GM15510 (cell line): ENCODE results near the gene TNFAIP8L2.
A peak's percentile ranks its signal among the peaks of the same experiment; 100 is the strongest.

Experiments
- POLR2A ChIP-seq: IDR thresholded peaks from 3 replicates; pipeline ENCODE4 v1.6.1; 2011; ENCODE audit warnings: borderline replicate concordance; ENCODE audit not compliant: insufficient read length; ENCODE audit errors: extremely low read depth

TNFAIP8L2 gene

GRCh38 chr1:151165738-151166504 is 9.5 kb downstream of the TNFAIP8L2 start, which contains the start of the genes LYSMD1 and SCNM1:
Gene LYSMD1, minus strand, starts transcription at chr1:151165902. Its CDS starts 644 bp downstream, at chr1:151165258.
Gene SCNM1, plus strand, starts transcription at chr1:151166144. Its CDS starts 9 bp downstream, at chr1:151166153.
- TF ChIP-seq POLR2A: peak; percentile 59

GRCh38 chr1:151166505-151166956 is 10.1 kb downstream of the TNFAIP8L2 start:
- TF ChIP-seq POLR2A: no peak

GRCh38 chr1:151167116-151167515 is 10.7 kb downstream of the TNFAIP8L2 start:
- no peak for TF ChIP-seq POLR2A

- TF ChIP-seq POLR2A: no peak
Observed at GRCh38 chr1:151171190-151171589, 14.7 kb downstream of the TNFAIP8L2 start.

- no peak for TF ChIP-seq POLR2A
Observed at GRCh38 chr1:151175041-151175741, 18.7 kb downstream of the TNFAIP8L2 start.

GRCh38 chr1:151175863-151176262 is 19.4 kb downstream of the TNFAIP8L2 start, which contains the start of gene TMOD4:
Gene TMOD4, minus strand, starts transcription at chr1:151175981. Its CDS starts 1,106 bp downstream, at chr1:151174875.
- no peak for TF ChIP-seq POLR2A

GRCh38 chr1:151176514-151177045 is 20.1 kb downstream of the TNFAIP8L2 start:
- no peak for TF ChIP-seq POLR2A

GRCh38 chr1:151184211-151184610 is 27.8 kb downstream of the TNFAIP8L2 start:
- TF ChIP-seq POLR2A: no peak

GRCh38 chr1:151187205-151187604 is 30.8 kb downstream of the TNFAIP8L2 start:
- TF ChIP-seq POLR2A: no peak

GRCh38 chr1:151189637-151190445 is 33.4 kb downstream of the TNFAIP8L2 start, which contains the start of gene VPS72:
Gene VPS72, minus strand, starts transcription at chr1:151190197. Its CDS starts 76 bp downstream, at chr1:151190121.
- TF ChIP-seq POLR2A: peak; percentile 89

GRCh38 chr1:151192047-151192446 is 35.6 kb downstream of the TNFAIP8L2 start:
- TF ChIP-seq POLR2A: no peak

GRCh38 chr1:151193304-151193703 is 36.9 kb downstream of the TNFAIP8L2 start:
- no peak for TF ChIP-seq POLR2A

GRCh38 chr1:151193856-151194255 is 37.4 kb downstream of the TNFAIP8L2 start:
- no peak for TF ChIP-seq POLR2A

GRCh38 chr1:151196292-151196800 is 39.9 kb downstream of the TNFAIP8L2 start:
- TF ChIP-seq POLR2A: no peak
